Kidney glomerular epithelial cell (primary cell): ENCODE measurements around the gene F10.

Source experiments
- DNase-seq: peaks from one replicate; lab custom pipeline; 2025; lab: John Stamatoyannopoulos, UW

Gene F10

DNA sequence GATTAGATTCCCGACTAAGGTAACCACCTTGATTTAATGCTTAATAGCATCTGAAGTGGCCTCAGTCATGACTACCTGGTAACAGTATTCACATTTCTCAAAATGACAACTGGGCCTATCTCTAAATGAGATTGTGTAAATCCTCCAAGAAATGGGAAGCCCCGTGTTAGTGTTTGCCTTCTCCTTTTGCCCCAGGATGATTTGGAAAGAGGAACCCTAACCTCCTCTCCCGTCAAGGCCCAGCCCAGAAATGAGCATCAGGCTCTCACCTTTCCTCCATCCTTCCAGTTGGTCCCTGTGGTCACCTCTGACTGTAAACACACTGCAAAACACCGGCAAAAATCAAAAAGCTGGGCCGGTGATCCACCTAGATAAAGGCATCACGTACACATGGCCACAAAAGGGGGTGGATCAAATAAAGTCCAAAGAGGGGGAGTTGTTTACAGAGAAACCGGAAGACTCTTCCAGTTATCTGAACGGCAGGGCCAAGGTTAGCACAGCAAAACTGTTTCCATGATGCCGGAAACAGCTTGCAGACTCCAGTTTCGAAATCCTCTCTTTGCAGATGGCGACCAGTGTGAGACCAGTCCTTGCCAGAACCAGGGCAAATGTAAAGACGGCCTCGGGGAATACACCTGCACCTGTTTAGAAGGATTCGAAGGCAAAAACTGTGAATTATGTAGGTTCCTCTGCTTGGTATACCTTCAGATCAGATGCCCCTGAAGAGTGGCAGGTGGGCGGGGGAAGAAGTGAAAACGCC, 16.4 kb downstream of the F10 start:
- DNase-seq, result no peak

DNA sequence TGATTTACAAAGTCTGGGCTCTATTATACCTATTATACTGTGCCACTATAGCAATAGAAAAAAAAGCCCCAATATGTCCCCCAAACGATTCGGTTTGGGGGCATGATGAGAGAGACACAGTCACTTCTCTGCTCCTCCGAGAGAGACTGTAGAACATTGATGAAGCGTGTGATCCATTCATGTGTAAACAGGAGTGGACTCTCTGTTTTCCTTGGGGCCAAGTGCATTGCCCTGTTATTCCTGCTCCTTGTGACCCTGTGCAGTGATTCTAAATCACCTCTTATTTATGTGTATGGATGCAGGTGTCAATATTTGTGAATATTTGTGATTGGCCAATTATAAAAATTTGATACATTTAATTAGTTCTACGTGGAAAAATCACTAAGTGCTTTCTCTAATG, 17.0 kb downstream of the F10 start:
- DNase-seq, result no peak

DNA sequence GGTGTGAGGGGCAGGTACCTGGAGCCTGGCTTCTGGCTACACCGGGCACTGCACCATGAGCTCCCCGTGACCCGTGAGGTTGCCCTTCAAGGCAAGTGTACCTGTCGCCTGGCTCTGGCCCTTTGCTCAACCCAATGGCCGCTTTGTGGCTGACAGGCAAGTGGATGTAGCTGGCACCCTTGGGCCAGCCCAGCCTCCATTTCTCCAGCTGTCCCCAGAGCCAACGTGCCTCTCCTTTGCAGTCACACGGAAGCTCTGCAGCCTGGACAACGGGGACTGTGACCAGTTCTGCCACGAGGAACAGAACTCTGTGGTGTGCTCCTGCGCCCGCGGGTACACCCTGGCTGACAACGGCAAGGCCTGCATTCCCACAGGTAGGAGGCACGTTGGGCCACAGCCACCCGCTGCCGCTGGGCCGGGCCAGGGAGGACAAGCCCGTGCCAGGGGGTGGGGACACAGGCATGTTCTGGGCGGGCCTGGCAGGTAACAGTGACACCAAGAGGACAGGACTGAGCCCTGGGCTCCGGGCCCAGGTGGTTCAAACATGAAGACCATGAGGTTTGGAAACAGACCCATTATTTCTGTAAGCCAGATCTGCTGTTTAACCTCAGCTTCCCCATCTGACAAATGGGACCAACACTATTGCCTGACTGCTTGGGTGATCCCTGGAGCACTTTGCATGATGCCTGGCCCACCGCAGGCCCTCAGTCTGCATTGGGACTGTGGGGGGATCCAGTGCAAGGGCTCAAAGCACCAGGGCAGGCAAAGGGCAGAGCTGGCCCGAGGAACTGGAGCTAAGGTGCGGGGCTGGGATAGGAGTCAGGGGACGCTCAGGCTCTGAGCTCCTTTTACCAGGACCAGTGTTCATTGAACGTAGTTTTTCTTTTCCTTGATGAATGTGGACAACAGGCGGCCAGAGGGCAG, 18.3 kb downstream of the F10 start:
- no peak for DNase-seq

DNA sequence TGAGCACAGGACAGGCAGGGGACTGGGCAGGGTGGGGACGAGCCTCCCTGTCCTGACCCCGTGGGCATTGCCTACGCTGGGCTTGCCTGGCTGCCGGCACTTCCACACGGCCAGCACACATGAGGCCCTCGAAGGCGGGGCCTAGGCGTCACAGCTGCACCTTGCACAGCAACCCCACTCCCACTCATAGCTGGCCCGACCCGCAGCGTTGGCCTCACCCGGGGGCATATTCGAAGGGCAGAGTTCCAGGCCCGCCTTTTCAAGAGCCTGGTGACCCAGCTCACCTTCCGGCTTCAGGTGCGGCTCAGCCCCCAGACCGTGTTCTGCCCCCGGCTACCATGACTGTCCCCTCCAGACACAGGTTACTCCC, 19.0 kb downstream of the F10 start:
- DNase-seq, result no peak

DNA sequence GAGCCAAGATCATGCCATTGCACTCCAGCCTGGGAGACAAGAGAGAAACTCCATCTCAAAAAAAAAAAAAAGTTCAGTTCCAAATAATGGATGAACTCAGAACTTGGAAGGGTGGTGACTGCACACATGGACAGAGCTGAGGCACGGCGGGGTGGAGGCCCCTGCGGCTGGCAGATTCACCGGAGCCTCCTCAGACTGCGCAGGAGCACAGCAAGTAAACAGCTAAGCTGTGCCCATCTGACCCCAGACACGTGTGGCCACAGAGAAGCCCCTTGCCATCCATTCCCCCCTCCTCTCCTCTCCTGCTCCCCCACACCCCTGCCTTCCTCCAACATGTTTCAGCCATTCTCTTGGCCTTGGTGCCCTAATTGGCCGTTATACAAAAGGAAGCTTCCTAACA, 20.3 kb downstream of the F10 start:
- DNase-seq, result no peak

DNA sequence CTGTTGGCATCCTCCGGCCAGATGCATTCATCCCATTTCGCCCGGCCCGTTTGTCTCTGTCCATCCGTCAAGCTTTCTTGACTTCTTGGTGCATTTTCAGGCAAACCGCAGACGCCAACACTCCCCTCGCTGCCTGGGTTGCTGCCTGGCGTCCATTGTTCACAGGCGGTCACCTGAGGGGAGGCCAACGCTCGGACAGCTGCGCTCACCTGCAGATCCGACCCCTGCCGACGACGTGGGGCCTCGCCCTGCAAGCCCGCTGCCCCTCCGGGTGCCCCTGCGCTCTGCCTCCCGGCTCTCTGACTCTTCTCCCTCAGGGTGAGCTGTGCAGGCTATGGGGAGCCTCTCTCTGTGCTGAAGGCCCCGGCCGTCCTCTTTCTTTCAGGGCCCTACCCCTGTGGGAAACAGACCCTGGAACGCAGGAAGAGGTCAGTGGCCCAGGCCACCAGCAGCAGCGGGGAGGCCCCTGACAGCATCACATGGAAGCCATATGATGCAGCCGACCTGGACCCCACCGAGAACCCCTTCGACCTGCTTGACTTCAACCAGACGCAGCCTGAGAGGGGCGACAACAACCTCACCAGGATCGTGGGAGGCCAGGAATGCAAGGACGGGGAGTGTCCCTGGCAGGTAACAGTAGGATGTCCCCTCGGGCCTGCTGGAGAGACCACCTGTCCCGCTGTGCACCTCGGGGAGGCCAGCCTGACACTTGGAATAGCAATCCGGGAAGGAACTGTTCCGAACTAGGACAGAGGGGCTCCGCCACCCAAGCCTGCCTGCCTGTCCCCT, 21.1 kb downstream of the F10 start:
- no peak for DNase-seq

DNA sequence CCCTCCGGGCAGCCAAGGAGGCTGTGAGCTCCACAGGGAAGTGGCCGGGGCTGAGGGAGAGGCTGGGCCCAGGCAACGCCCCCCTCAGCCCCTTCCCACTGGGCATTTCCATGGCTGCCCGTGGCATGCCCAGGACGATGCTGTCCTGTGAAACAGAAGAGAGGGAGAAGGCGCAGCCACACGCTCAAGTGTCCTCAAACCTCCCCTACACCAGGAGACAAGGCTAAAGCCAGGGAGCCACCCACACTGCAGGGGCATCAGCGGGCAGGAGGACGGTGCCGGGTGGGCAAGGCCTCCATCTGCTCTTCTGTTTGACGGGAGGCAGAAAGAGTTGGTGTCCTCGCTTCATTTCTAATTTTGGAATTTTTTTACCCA, 21.6 kb downstream of the F10 start:
- DNase-seq, result no peak

DNA sequence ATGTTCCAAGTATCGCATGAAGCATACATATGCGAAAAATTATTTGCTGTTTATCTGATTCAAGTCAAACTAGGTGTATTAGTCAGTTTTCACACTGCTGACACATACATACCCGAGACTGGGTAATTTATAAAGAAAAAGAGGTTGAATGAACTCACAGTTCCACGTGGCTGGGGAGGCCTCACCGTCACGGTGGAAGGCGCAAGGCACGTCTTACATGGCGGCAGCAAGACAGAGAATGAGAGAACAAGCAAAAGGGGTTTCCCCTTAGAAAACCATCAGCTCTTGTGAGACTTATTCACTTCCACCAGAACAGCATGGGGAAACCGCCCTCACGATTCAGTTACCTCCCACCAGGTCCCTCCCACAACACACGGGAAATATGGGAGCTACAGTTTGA, 22.9 kb downstream of the F10 start:
- DNase-seq, result no peak

DNA sequence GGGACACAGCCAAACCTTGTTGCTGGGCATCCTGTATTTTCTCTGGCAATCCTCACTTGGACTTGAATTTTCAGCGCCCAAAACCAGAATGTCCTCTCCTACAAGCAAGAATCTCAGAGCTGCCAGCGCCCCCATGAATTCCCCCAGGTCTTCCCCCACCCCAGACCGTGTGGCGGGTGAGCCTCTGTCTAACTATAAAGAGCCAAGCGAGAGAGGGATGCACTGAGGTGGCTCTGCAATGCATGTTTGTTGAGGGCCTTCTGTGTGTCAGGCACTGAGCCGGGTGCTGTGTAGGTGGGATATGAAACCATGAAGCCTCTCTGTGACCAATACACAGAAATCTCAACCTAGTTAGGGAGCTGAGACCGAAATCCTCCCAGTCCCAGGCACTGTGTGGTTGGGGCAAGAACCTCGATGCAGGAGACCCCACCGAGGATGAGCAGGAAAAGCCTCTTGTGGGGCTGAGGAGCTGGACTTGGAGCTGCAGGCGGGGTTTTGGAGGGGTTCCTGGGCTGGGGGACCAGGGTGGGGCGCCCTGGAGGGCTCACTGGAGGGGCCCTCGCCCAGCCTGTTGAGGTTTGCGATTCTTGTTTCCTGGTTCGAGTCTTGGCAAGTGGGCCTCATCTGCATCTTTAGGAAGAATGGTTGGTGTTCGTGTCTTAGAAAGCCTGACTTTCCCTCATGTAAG, 23.5 kb downstream of the F10 start:
- no peak for DNase-seq

DNA sequence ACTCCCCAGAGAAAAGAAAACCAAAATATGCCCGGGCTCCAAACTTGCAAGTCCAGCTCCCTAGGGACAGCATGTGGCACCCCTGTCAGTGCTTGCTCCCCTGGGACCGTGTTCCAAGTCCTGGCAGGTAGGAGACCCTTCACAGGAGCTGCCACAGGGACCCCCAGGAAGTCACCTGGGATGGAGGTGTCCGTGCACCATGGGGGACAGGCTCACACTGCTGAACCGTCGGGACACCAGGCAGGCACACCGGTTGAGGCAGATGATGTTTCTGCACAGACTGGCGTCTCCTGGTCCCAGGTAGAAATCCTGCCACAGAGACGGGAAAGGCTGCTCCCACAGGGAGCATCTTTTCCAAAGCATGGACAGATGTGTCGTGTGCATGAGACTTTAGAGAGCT, 24.2 kb downstream of the F10 start:
- DNase-seq, result no peak

DNA sequence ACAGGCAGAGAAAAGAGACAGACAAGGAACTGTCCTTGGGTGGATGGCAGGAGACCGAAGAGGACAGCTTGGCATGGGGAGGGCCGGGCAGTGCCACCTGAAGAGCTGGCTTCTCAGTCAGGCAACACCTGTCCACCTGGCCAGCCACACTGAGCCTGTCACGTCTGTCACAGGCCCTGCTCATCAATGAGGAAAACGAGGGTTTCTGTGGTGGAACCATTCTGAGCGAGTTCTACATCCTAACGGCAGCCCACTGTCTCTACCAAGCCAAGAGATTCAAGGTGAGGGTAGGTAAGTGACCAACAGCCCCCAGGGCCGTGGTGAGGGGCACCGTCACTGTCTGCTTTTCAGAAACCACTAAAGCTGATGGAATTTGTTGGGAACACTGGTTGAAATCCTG, 24.6 kb downstream of the F10 start:
- no peak for DNase-seq

DNA sequence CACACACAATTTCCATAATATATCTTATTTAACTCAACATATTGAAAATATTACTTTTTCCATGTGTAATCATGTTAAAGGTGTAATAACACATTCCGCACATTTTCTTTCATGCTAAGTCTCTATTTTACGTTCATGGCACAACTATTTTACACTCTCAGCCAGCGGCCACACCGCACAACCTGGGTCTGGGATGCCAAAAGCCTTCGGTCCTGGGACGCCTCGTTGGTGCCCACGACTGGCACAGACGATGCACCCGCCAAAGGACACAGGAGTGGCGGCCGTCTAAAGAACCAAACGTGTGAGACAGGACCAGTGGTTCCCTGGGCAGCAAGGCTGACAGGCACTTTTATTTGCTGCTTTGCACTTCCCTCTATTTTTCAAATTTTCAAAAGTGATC, 25.8 kb downstream of the F10 start:
- DNase-seq, result no peak

DNA sequence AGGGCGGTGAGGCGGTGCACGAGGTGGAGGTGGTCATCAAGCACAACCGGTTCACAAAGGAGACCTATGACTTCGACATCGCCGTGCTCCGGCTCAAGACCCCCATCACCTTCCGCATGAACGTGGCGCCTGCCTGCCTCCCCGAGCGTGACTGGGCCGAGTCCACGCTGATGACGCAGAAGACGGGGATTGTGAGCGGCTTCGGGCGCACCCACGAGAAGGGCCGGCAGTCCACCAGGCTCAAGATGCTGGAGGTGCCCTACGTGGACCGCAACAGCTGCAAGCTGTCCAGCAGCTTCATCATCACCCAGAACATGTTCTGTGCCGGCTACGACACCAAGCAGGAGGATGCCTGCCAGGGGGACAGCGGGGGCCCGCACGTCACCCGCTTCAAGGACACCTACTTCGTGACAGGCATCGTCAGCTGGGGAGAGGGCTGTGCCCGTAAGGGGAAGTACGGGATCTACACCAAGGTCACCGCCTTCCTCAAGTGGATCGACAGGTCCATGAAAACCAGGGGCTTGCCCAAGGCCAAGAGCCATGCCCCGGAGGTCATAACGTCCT, 26.4 kb downstream of the F10 start:
- DNase-seq, result no peak

DNA sequence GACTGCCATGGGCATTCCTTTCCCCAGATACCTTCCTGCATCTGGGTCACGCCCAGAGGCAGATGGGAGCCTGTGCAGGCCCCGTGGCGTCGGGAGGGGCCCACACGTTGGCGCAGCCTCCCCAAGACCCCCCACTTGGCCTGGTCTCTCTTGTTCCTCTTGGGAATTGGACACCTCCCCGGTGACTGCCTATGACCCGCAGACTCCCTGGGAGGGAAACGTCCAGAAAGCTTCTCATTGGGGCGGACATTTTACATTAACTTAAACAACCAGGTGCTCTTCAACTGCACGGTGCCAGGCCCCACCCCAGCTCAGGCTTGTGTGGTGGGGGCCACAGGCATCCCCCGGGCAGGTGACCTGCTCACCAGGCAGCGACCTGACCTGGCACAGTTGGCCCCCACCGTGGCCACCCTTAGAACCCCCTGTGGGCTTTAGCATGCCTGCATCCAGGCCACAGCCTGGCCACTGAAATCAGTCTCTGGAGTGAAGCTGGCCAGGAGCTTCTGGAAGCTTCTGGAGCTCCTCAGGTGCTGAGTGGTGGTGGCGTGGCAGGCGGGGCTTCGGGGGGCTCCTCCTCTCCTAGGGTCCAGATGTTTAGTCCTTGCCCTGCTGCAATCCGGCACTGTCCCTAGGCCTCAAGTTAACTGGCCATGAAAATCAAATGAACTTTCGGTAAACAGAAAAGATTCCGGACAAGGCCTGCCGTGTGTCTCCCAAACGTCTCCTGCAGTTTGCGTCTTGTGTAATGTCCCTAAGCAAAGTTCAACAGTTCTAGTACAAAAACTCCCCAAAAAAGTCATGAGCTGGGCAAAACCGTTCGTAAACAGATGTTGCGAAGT, 27.3 kb downstream of the F10 start:
- no peak for DNase-seq

DNA sequence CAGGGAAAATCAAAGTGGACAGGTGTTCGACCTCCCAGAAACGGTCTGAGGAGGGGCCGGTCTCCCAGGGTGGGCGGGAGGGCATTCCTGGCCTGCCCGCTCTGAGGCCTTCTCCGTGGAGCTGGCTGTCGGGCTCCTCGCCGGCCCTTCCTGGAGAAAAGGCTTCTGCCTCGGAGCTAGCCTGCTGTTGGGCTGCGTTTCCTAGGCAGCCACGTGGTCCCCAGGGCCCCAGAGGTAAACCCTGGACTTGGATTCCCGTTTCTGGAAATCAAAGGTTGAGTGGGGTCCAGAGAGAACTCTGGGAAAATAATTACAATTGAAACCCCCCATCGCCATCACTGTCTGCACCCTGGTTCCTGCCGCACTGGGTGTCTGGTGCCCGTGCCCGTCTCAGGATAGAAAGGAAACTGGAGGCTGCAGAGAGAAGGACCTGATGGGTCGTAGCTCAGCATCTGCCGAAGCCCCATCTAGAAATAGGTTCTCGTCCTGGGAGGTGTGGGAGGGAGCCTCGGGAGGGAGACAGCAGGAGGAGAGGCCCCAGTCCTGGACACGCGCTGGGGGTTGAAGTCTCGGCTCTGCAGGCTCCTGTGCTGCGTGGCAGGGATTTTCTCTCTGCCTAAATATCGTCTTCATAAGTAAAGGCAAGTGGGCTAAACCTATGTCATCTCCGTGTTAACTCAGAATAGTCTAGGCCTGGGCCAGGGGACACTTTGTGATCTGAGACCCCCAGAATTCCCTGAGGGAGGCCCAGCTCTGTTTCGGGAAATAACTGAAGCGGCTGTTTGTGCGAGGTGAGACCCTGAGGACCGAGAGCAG, 28.2 kb downstream of the F10 start:
- no peak for DNase-seq

DNA sequence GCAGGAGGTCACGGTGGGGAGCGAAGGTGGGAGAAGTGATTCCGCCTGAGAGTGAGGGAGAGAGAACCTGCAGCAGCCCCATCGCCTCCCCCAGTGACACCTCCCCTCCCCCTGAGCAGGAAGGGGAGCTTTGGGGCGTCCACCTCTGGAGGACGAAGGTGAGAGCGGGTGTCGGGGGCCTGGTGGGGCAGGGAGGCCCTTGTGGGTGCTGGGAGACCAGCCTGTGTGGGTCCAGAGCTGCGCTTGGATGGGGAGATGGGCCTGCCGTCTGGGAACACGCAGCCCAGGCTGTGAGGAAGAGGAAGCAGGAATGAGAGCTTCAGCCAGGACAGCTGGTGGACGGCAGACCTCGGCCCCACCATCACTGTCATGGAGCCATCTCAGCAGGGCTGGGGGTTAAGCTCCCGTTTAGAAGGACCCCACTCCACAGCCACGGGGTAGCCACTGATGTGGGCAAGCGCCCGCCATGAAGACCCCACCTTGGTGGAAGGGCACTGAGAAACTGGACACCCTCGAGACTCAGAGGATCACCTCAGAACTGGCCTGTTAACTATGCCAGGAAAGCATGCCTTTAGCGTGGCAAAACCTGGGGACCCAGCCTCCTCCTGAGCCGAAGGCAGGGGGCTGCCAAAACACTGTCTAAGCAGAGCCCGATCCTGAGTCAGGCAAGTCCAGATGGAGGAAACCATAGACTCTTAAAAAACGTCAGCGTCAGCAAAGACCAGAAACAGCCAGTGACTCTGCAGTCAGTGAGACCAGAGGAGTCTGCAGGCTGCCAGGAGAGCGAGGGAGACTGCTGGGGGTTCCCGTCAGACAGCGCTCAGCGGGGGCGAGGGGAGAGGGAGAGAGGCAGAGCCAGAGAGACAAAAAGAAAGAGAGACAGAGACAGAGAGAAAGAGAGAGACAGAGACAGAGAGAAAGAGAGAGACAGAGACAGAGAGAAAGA, 29.4 kb downstream of the F10 start:
- DNase-seq, result no peak

DNA sequence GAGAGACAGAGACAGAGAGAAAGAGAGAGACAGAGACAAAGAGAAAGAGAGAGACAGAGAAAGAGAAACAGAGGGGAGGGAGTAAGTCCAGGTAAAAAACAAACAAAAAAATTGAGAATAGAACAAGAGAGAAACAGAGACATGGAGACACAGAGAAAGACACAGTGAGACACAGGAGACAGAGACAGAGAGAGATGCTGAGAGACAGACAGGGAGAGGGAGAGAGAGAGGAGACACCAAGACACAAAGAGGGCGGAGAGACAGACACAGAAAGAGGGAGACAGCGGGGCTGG, 30.0 kb downstream of the F10 start:
- DNase-seq, result no peak

DNA sequence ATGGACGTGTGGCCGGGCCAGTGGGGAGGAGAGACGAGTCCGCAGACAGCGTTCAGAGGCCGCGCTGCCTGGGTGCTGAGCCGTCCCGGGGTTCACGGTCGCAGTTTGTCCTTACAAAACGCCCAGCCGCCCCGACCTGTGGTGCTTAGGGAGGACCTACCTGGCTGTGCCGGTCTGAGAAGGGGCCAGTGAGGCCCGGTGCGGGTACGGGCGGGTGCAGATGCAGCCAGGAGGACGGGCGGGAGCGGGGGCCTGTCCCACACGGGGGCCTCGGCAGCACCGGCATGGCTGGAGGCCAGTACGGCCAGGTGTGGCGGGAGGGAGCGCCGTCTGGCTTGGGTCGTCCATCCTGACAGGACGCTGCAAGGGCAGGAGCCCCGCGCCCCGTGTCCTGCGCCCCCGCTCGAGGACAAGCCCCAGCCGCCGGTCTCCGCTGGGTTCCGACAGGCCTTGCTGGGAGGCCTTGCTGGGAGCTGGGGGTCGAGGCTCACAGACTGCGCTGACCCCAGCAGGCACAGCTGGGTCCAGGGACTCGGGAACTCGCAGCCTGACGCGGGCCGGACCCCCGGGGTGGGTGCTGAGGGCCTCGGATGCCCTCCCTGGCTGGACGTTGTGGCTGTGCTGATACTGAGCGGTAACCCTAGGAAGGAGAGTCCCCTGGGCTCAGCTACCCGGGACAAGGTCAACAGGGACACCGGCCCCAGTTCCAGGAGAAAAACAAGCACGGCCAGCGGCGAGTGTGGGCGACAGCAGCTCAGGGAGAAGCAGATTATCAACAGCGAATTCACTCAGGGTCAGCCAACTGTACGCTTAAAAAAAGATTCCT, 30.6 kb downstream of the F10 start:
- no peak for DNase-seq
